Transverse colon (tissue), 4 donors: ENCODE data around the gene SERBP1.
A peak's percentile ranks its signal among the peaks of the same experiment; 100 is the strongest.

Experiments used
- POLR2A ChIP-seq: fragments of 450-650 bp; IDR thresholded peaks from one replicate; pipeline ENCODE4 v1.6.1; 2016; ENCODE audit warnings: antibody characterized with exemption, mild to moderate bottlenecking, moderate library complexity
- POLR2AphosphoS5 ChIP-seq, 3 donors: sonication (generic); formaldehyde crosslinking; IDR thresholded peaks; one replicate each; pipeline ENCODE4 v1.6.1; 2016; ENCODE audit warnings: antibody characterized with exemption in 3 of 3
- TF ChIP-seq, protein P1 (sequence below), 5 experiments: fragments of 200-600 bp in 3 of 5; fragments of 450-650 bp in 2 of 5; sonication (generic) in 3 of 5; IDR thresholded peaks; 1 replicate in 2 of 5; 2 replicates in 3 of 5; pipeline ENCODE4 v1.5.1; 2016 to 2017; ENCODE audit warnings: antibody characterized with exemption in 5 of 5, inconsistent platforms in 3 of 5, mild to moderate bottlenecking in 2 of 5, moderate library complexity in 1 of 5

DNA sequence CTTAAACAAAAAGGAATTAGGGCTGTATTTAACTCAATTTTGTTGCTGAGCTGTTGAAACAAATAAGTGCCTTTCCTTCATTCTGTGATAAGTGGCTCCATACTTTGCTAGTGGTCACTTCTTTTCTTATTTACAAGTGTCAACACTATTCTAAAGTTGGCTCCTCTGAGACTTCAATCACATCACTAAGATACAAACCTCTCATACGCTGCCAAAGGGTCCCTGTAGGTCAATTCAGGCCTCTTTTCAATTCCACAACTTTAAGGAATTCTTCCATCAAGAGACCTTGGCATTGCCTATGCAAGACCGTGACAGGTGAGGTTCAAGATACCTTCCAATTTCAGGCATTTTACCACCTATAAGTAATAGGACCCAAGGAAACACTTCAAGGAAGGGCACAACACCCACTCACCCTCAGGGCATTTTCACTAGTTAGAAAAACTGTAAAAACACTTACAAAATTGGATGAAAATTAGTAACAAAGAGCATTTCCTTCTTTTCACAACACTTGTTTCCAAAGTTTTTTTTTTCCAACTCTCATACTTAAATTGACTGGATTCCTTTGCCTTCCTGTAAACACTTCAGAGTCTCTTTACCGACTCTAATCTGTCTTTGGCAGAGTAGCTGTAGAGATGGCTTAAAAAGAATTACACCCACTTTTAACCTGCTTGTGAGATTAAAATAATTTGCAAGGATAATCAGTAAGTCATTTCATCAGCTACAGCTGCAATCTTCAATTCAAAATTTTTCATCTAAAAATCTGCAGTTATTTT, 24.5 kb downstream of the SERBP1 start:
- TF ChIP-seq POLR2AphosphoS5 (IDR thresholded peaks at IDR 0.05) (peak in 1 of 3 donors; percentile 2), POLR2A (no peak)
- TF ChIP-seq, protein P1, sequence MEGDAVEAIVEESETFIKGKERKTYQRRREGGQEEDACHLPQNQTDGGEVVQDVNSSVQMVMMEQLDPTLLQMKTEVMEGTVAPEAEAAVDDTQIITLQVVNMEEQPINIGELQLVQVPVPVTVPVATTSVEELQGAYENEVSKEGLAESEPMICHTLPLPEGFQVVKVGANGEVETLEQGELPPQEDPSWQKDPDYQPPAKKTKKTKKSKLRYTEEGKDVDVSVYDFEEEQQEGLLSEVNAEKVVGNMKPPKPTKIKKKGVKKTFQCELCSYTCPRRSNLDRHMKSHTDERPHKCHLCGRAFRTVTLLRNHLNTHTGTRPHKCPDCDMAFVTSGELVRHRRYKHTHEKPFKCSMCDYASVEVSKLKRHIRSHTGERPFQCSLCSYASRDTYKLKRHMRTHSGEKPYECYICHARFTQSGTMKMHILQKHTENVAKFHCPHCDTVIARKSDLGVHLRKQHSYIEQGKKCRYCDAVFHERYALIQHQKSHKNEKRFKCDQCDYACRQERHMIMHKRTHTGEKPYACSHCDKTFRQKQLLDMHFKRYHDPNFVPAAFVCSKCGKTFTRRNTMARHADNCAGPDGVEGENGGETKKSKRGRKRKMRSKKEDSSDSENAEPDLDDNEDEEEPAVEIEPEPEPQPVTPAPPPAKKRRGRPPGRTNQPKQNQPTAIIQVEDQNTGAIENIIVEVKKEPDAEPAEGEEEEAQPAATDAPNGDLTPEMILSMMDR (IDR thresholded peaks at IDR 0.05): no peak
